Activated CD4-positive, alpha-beta T cell treated with anti-CD3 and anti-CD28 coated beads, Interleukin-2, Interleukin-4, amounts not matched to agents 100 ng/mL and 50 ng/mL, durations not matched to agents 16 hours and 8 hours (primary cell): Measurements from ENCODE around the gene KIF18A.
A peak's percentile ranks its signal among the peaks of the same experiment; 100 is the strongest.
"Not testable (repeated sequence)": the region's sequence is repeated elsewhere in the genome, so short reads cannot be mapped to it uniquely, and the experiment has no call there.

ENCODE experiments used
- DNase-seq: peaks from one replicate; pipeline ENCODE4 v3.0.0-alpha.2; 2020; ENCODE audit warnings: low spot score

Gene KIF18A

GRCh38 chr11:28107750-28108618, at the start of gene KIF18A, which contains the start of gene METTL15:
TSS of gene KIF18A (minus strand) at chr11:28108156. CDS start at chr11:28097947, 10,209 bp downstream.
TSS of gene METTL15 (plus strand) at chr11:28108388. CDS start at chr11:28113335, 4,947 bp downstream.
- DNase-seq = peak; percentile 99

DNA sequence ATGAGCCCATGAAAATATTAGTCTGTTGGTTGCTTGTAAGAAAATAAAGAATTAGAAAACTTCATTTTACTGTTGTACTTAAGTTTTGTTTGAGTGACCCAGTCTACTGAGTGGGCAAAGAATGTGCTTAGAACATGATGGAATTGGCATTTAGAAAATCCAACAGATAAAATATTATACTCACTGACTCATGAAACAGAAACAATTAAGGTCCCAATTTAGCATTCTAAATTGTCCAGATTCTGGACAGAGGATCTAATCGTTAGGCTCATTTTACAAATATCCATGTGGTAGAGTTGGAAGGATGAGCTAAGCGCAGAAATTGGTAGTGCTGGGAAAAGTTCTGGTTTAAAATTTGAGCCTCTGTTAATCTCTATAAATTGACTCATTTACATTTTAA, 45.6 kb upstream of the KIF18A start:
- DNase-seq = no peak

- DNase-seq = no peak
These were observed 44.8 kb upstream of the KIF18A start for GRCh38 chr11:28152743-28153142.

DNA sequence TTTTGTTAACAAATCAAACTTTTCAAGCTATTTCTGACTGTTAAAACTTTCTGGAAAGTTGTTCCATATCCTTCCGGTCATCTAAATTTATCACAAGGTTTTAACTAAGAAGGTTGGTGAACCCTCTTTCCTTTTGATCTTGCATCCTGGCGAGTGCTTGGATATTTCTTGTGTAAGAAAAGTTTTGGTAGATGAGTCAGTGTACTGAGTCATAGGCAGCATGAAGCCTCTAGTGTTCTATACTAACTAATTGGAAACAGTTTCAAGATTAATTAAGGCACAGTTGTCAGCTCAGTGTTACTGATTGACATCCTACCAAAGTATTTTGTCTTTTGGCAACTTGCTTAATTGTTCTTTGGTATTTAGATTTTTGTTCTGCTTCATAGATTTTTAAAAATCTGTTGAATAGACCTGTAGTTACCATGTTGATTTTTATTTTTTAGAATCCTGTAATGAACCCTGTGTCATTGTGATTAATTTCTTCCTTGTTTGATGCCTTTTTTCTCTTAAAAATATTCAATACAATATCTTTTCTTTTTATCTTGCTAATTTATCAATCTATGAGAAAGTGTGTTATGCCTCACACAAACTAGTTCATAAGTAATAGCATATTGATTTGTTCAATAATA, 38.3 kb upstream of the KIF18A start:
- peak; percentile 8 for DNase-seq

- no peak for DNase-seq
These were observed 36.9 kb upstream of the KIF18A start for GRCh38 chr11:28144808-28145207.

GRCh38 chr11:28142724-28143123, 34.8 kb upstream of the KIF18A start:
- no peak for DNase-seq

GRCh38 chr11:28140689-28141455, 32.9 kb upstream of the KIF18A start:
- no peak for DNase-seq

DNA sequence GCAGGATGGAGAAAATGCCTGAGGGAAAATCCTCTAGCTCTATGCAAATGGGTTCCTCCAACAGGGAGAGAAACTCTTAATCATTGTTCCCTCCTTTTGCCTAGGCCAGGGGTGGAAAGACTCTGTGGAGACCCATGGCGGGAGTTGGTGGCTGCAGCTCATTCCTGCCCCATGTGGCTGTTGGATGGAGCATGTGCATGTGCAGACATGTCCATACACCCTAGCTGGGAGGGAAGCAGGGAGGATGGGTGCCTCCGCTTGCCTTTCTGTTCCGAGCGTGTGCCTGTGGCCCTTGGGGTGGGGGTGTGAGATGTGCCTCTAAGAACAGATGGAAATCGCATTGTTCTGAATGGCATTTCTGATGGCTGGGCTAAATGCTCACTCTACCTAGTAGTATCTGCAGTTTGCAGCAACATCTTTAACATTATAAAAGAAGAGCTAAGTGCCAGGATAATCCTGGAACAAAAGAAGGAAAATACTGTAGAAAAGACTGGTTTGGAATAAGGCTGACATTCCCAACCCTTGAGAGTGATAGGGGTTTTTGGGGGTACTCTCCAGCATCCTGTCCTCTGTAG, 32.0 kb upstream of the KIF18A start:
- no peak for DNase-seq

GRCh38 chr11:28137832-28138231, 29.9 kb upstream of the KIF18A start:
- no peak for DNase-seq

DNA sequence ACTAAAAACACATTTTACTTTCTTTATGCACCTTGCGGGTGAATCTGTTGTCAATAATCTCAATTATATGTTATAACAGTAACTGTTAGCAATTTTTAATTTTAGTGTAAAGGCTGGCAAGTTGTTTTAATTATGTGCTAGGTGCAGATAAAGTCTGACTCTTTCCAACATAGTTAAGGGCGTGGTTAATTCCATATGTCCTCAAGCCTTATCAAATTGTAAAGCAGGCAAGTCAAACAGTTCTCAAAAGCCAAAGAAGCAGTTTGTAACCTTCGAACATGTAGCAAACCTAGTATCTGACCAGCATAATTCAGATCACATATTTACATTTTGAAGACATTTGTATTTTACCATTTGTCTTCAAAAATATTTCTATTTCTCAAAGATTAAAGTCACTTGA, 29.4 kb upstream of the KIF18A start:
- DNase-seq = no peak

DNA sequence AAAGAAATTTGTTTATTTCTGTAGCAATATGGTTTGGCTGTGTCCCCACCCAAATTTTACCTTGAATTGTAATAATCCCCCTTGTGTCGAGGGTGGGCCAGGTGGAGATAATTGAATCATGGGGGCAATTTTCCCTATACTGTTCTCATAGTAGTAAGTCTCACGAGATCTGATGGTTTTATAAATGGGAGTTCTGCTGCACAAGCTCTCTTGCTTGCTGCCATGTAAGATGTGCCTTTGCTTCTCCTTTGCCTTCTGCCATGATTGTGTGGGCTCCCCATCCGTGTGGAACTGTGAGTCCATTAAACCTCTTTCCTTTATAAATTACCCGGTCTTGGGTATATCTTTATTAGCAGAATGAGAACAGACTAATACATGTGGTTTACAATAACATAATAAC, 28.2 kb upstream of the KIF18A start:
- not testable (repeated sequence) for DNase-seq

DNA sequence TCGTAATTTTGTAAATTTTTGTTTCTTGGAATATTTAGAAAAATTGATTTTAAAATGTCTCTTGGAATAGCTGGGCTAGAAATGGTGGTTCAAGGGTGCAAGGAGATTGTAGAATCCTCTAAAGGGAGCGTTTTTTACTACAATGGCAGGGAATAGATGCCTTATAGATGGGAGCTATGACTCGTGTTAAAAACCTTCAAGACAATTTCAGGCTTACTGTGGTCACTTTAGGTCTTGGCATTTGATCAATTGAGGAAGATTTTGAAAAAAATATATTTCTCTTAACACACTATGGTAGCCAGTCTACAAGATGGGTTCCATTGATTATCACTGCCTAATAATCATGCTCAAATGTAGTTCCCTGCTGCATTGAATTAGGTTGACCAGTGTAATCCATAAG, 25.2 kb upstream of the KIF18A start:
- DNase-seq = no peak

DNA sequence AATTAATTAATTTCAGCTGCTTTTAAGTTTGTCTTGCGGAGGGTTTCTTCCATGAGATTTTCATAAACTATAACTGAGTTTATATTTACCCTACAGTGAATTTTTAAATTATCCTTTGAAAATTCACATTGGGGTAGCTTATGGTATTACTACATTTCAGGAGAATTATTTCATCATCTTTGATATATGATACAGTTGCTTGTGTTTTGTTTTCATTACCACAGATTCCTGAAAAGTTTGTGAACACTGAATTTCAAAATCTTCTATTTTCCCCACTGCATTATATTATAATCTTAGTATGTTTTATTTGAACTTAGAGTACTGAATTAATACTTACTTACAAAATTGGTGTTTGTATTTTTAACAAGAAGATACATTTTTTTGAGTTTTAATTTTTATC, 24.6 kb upstream of the KIF18A start:
- no peak for DNase-seq

- no peak for DNase-seq
These were observed 15.2 kb upstream of the KIF18A start for GRCh38 chr11:28123151-28123581.

DNA sequence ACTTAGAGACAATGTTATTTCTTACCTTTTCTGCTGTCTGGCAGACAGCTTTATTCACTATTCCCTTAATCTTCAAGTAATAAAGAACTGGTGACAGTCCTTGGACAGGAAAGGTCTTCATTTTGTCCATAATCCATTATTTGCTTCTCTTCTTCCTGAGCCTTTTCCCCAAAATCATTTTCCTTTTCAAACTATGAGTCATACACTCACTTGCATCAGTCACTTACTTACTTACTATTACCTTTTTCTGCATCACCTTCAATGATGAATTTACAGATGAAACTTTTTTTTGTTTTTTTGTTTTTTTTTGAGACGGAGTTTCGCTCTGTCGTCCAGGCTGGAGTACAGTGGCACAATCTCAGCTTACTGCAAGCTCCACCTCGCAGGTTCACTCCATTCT, 9.8 kb upstream of the KIF18A start:
- no peak for DNase-seq

DNA sequence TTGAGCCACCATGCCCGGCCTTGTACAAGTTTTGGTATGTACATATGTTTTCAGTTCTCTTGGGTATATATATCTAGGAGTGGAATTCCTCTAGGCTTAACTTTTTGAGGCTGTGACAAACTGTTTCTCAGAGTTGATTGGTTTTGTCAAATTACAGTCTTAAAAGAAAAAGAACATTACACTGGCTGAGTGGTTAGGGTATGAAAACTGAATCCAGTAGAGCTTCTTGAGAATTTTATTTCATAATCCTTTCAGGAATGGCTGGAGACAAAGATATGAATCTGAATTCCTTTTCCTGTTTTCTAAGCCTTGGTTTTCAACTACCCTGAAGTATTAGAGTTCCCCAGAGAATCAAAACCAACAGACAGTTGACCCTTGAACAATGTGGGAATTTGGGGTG, 6.8 kb upstream of the KIF18A start:
- DNase-seq = no peak

DNA sequence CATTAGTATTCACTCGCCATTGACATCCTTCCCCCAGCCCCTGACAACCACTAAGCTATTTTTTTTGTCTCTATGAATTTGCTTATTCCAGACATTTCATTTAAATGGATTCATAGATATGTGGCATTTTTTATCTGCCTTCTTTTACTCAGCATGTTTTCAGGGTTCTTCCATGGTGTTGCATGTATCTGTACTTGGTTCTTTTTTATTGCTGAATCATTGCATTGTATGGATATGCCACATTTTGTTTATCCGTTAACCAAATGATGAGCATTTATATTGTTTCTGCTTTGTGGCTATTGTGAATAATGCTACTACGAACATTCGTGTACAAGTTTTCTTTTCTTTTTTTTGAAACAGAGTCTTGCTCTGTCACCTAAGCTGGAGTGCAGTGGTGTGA, 6.2 kb upstream of the KIF18A start:
- no peak for DNase-seq

DNA sequence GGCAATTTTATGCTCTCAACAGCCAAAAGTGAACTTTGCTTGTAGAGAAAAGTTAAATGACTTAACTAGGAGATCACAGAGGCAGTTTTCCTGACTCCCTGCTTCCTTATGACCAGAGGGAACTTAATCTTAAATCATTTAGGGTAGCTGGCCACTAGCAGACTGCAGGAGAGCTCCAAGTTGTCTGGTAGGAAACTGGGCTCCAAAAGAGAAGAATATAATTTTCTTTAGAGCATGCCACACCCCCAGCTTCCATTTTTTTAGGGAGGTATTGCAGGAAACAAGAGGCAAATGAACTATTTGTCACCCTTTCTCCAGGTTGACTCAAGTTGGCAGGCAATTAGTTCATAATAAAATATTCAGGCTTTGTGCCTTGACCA, 2.9 kb upstream of the KIF18A start:
- DNase-seq = no peak

DNA sequence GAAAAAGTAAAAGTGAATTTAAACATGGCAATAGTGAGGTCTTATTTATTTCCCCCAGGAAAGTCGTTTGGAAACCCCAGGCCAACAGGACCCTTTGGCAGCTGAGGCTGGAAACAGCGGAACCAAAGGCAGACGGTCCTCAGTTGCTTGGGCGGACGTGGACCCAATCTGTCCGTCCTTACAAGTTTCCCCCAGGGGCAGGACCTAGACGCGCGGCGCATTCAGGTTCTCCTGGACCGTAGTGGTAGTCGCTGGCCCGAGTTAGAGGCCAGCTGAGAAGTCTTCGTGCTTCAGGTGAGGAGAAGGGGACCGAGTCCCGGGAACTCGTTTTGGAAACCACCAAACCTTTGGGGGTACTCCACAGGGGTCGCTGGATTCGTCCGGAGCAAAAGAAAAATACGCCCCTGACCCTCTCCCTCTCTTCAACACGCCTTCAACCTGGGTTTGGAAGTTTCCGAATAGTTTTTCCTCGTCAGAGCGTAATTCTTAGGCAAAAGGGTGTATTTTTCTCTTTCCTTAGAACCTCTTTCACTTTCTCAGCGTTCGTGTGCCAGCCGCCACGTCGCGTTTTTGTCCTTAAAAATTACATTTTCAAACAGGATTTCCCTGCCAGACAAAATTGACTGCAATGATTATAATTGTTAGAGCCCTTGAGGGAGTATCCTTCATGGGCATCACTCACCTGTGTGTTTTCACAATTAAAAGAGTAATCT, 2.3 kb upstream of the KIF18A start:
- peak; percentile 66 for DNase-seq

DNA sequence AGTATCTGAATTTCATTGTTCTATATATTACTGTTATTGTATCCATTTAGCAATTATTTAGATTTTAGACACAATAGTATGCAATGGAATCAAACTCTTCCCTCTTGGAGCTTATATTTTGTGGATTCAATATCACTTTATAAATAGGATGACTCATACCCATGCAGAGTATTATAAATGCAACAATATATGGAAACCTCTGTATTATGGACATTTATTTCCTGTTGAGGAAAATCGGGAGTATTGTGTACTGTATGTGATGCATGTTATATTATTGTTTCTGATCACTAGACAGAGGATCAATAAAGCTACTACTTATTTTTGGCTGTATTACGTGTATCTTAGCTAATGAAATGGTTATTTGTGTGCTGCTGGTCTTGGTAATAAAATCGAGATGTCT, 1.0 kb upstream of the KIF18A start:
- DNase-seq = no peak

DNA sequence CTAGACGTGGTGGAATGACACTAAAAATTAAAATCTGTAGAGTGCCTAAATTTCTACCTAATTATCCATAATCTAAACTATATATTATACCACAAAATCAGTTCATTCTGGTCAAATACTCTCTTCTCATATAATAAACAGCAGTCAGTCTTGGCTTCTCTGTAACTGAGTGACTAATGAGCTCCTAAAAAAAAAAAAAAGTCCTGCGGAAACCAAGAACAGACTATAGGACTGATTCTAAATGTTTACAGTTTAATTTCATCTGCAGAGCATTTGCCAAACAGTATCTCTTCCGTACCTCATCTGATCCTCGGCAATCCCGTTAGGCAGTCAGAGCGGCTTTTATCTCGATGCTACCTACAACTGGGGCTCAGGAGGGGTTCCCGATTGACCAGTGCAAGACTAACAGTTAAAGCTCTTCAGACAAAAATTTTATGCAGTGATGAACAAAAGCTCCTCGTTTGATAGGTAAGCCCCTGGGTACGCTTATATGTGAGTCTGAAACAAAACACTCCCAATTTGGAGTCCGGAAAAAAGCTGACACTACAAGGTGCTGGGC, 686 bp downstream of the KIF18A start:
- peak; percentile 18 for DNase-seq
